GM18499 (cell line): ENCODE measurements around the gene CHRM1.

Source experiments
- ATAC-seq: cut with Tn5 transposase; IDR thresholded peaks from one replicate; pipeline ENCODE4 v1.9.1; 2021; ENCODE audit warnings: moderate number of reproducible peaks; ENCODE audit not compliant: insufficient read depth, unreplicated experiment

CHRM1 gene

GRCh38 chr11:62926680-62927455, 5.7 kb upstream of the CHRM1 start:
- ATAC-seq: no peak

- no peak for ATAC-seq
Observed at GRCh38 chr11:62925745-62926679, 4.8 kb upstream of the CHRM1 start.

- ATAC-seq: no peak
Observed at GRCh38 chr11:62925308-62925707, 4.1 kb upstream of the CHRM1 start.

DNA sequence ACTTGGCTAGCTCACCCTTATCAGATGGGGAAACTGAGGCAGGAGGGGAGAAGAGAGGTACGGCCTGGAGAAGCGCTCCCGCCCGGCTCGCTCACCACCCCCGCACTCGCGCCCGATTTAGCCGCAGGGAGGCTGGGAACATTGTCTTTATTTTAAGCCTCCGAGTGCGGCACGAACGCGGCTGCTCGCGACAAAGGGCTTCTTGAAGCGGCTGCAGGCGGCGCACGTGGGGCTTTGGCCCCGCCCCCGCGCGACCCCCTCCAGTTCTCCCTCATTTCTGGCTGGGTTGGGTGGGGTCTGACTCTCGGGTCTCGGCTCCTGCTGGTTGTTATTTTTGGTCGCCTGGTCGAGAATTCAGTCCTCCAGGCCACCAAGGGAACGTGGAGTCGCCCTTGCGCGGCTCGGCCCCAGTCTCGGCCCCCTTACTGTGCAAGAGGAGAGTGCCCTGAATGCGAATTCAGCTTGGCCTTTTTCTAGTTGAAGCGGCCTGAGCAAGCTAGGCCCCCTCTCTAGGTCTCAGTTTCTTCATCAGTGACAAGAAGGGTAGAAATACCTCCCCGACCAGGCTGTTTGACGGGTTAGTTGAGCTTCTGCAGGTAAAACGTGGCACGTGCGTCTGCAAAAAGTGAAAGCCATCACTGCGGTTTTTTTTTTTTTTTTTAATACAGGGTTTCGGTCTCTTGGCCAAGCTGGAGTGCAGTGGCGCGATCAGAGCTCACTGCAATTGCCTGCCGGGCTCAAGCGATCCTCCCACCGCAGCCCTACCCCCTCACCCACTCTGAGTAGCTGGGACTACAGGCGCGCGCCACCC, 2.6 kb upstream of the CHRM1 start:
- ATAC-seq: no peak

DNA sequence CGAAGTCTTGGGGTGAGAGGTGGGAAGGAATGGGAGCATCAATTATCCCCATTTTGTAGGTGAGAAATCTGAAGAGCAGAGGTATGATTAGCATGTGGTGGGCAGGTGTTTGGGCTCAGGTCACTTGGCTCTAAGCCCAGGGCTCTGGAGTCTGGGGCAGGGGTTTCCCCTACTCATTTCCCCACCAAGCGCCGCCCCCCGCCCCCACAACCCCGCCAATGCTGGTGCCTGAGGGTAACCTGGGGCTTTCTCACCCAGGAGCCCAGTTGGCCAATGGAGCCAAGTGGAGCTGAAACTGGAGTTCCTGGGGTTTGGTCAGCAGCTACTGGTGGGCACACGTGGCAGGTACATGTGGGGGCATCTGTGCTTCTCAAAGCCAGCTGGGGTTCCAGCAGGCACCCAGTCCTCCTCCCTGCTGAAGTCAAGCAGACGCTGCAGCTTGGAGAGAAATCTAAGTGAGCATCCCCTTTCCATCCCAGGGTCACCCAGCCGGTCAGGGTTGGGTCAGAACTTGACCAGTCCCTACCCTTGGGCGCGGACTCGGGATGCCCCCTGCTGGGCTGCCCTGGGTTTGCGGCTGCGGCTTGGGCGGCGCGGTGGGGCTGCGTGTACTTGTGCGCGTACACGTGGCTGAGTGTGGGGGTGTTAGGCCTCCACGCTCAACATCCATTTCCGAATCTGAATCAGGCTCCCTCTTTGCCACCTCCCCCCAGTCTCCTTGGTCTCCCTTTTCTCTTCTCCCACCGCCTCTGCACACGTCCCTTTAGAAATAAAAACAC, 1.7 kb upstream of the CHRM1 start:
- no peak for ATAC-seq

GRCh38 chr11:62922189-62922589, 1.0 kb upstream of the CHRM1 start:
- no peak for ATAC-seq

- no peak for ATAC-seq
Observed at GRCh38 chr11:62921573-62922188, 518 bp upstream of the CHRM1 start.

DNA sequence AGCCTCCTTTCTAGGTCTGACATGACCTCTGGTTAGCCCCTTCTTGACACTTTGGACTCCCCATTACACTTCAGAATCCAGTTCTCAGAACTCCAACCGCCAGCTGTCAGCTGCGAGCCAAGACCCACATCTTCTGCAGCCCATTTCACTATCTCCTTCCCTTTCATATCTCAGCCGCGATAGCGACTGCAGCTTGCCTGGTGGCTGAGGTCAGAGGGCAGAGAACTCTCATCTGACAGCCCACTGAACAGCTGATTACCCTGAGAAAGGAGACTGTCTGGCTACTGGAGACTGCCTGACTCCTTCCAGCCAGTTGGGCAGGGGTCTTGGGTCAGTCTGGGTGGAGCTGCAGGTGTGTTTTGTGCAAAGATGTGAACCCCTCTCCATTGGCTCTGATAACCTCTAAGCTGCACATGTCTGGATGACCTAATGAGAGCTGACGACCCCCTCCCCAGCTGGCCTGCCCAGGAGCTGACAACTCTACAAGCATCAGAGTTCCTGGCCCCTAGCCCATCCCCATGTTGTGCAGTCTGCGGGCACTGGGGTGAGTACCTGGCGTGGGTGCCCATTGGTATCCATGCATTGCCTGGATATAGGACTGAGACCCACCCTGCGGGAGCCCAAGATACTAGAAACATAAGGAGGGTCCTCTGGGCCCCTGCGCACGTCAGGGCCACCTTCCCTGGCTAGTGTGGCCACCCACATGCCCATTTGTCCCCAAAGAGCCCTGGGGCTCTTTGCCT, 1.1 kb downstream of the CHRM1 start:
- ATAC-seq: no peak

GRCh38 chr11:62919476-62919875, 1.7 kb downstream of the CHRM1 start:
- no peak for ATAC-seq

DNA sequence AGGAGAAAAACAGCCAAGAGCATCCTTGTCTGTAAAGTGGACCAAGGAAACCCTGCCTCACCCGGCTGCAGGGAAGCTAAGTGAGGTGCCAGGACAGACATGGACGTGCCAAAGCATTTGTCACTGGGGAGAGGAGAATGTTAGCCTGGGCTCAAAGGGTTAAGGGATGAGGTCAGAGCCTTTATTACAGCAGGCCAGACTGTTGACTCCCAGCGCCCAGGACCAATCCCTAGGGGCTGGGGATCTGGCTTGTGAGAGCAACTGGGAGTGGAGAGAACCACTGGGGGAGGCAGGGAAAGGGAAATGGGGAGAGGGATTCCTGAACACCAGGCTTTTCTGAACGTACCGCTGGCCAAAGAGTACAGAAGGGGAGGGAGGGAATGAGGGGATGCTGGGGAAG, 2.6 kb downstream of the CHRM1 start:
- no peak for ATAC-seq

DNA sequence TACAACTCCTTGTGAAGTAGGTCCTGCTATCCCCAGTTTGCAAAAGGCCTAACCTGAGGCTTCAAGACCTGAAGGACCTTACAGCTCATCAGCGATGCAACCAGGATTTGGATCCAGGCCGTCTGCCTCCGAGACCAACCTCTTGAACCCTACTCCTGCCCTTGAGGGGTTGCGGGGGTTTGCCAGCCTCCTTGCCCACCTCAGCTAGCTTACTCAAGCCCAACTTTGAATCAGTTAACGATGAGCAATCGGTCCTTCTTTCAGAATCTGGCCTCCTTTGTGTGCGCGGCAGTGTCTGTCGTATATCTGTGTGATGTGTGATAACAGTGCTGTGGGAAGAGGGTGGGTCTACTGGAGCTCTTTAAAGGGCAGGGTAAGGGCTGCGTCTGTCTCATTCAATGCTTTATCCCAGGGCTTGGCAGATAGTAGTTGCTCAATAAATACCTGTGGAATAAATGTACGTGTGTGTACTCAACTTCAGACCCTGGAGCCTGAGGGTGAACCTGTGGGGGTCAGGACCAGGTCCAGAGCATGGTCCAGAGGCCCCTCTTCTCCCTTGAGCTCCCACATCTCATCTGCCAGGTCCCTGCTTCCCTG, 3.2 kb downstream of the CHRM1 start:
- ATAC-seq: no peak

DNA sequence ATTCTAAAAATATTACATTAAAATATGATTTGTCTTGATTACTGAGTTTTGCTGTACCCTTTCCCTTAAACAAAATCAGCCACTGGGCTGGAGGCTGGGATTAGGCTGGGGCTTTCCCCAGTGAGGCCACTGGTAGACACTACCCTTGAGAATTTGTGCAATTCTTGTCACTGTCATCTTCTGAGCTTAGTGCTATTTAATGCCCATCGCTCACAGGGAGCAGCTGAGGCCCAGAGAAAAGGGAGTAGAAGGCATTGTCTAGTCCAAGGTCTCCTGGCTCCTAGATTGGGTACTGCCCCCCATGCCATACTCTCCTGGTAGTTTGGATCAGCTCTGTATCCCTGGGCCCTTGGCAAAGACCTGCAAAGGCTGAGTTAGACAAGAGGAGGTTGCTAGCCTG, 6.7 kb downstream of the CHRM1 start:
- ATAC-seq: no peak

DNA sequence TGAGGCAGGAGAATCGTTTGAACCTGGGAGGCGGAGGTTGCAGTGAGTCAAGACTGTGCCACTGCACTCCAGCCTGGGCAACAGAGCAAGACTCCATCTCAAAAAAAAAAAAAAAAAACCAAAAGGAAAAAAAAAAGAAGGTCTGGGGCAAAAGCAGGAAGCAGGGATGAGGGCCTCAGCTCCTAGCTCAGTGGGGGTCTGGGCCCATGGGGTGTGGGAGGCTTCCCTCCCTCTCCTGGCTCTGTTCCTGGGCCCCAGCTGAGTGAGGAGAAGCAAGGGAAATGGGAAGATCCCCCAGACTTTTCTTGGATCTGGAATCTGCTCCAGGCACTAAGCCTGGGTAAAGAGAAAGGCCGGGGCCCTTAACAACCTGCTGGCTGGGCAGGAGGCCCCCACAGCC, 8.9 kb downstream of the CHRM1 start:
- no peak for ATAC-seq

DNA sequence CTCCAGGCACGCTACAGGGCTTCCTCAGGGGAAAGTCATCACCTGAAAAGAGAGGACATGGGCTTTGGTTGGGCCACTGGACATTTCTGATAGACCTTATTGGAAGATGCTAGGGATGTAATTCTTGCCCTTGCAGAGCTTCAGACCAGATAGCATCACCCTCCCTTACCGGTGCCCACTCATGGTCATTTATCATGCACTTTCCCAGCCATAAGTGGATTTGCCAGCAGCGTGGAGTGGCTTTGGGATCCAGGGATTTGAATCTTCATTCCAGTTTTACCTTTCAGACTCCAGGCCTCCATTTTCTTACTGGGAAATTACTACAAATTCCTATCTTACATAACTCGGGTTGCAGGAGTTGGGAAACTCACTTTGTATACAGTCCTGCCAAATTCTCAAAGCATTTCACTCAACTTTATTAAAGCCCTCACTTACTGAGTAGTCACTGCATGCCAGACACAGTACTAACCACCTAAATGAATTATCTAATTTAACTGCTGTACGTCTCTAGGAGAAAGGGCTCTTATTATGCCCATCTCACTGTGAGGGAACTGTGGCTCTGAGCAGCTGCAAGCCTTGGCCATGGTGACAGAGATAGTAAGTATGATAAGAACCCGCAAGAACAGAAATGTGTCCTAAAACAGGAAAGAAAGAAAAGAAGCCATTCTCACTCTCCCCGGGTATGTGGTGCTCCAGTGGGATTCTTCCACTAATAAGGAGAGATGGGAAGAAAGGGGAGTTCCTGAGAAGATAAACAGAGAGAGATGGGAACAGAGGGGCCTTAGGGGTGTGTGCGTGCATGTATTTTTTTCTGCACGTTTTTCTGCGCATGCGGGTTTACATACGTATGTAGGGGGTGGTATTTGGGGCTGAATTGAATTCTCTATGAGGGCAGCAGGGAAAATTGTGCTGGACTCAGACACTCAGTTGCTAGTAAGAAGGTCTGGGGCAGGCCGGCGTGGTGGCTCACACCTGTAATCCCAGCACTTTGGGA, 9.7 kb downstream of the CHRM1 start:
- ATAC-seq: no peak

- no peak for ATAC-seq
Observed at GRCh38 chr11:62910141-62910882, 10.9 kb downstream of the CHRM1 start.

DNA sequence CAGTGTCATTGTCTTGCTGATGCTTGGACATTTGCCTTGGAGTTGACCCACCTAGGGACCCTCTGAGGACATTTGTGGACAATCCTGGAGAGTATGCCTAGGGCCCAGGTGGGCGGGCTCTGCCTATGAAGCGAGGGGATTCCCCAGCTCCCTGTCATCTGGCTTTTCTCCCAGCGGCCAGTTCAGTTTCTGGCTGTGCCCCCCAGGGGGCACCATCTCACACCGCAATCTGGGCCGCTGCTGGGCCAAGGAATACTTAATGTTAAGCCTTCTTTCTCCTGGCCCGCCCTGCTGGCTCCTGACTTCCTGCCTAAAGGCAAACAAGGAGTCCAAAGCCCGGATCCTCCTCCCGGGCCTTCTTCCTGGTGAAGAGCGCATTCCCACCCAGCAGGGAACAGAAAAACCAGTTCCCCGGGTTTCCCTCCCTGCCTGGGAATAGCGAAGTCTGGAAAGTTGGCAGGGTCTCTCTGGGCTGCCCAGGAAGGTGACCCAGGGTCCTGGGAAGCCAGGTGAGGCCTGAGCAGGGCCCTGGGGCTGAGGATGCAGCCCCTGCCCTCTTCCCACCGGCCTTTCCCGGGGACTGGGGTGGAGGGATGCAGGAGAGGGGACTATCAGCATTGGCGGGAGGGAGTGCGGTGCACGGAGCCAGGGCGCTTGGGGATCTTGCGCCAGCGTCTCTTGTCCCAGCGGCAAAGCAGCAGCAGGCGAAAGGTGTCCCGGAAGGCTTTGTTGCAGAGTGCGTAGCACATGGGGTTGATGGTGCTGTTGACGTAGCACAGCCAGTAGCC, 11.9 kb downstream of the CHRM1 start:
- ATAC-seq: no peak
